GM12878 (cell line): ENCODE data around the gene STXBP2. TPM values are rescaled to one million over a fixed set of nuclear protein-coding genes. Genes with fewer than 3 reads are reported as not detected.

Source experiments
- CEBPB ChIP-seq, 2 experiments: fragments of 150-350 bp in 1 of 2; IDR thresholded peaks; 2 replicates each; pipeline ENCODE4 v1.6.1; 2012 to 2014; ENCODE audit warnings: low read depth in 2 of 2, low read length in 2 of 2, borderline replicate concordance in 1 of 2, inconsistent platforms in 1 of 2
- EED ChIP-seq: sonication (generic); IDR thresholded peaks from 2 replicates; pipeline ENCODE4 v1.6.1; 2016; ENCODE audit warnings: antibody characterized with exemption, low read depth
- FOS ChIP-seq: IDR thresholded peaks from 3 replicates; pipeline ENCODE4 v1.6.1; 2011; ENCODE audit warnings: borderline replicate concordance; ENCODE audit not compliant: insufficient read length; ENCODE audit errors: extremely low read depth
- JUNB ChIP-seq: IDR thresholded peaks from 2 replicates; pipeline ENCODE4 v1.6.1; 2016; ENCODE audit warnings: antibody characterized with exemption, mild to moderate bottlenecking
- NFIC ChIP-seq: IDR thresholded peaks from 2 replicates; pipeline ENCODE4 v1.6.1; 2012; ENCODE audit warnings: low read depth, mild to moderate bottlenecking, inconsistent platforms, low read length, moderate library complexity
- POU2F2 ChIP-seq: IDR thresholded peaks from 3 replicates; pipeline ENCODE4 v1.6.1; 2011; ENCODE audit warnings: low read depth, mild to moderate bottlenecking, low read length, borderline replicate concordance
- RUNX3 ChIP-seq: IDR thresholded peaks from 2 replicates; pipeline ENCODE4 v1.6.1; 2012; ENCODE audit warnings: low read length, inconsistent platforms
- SMAD1 ChIP-seq: fragments of 450-650 bp; IDR thresholded peaks from 2 replicates; pipeline ENCODE4 v1.6.1; 2018; ENCODE audit warnings: mild to moderate bottlenecking, low read depth; ENCODE audit not compliant: partially characterized antibody
- ZBED1 ChIP-seq: IDR thresholded peaks from 2 replicates; pipeline ENCODE4 v1.6.1; 2016; ENCODE audit warnings: borderline replicate concordance
- ZNF207 ChIP-seq: fragments of 450-650 bp; IDR thresholded peaks from 2 replicates; pipeline ENCODE4 v1.6.1; 2014; ENCODE audit warnings: antibody characterized with exemption, mild to moderate bottlenecking, borderline replicate concordance
- ZNF622 ChIP-seq: fragments of 450-650 bp; IDR thresholded peaks from 2 replicates; pipeline ENCODE4 v1.6.1; 2017; ENCODE audit warnings: mild to moderate bottlenecking, inconsistent platforms
- ZSCAN29 ChIP-seq: fragments of 450-650 bp; IDR thresholded peaks from 2 replicates; pipeline ENCODE4 v1.6.1; 2017; ENCODE audit warnings: mild to moderate bottlenecking, moderate library complexity
- polyA plus RNA-seq, 11 experiments: library from polyadenylated mRNA; depleted of rRNA in 4 of 11; unstranded in 6 of 11; stranded (reverse) in 5 of 11; fragments of >200 nt; fragmentation: Nextera tagmentation in 4 of 11; fragmentation: Illumina TruSeq in 1 of 11; extraction: Ambion mirVana in 4 of 11; extraction: Trizol in 1 of 11; gene quantifications; 1 replicate in 1 of 11; 2 replicates in 10 of 11; pipeline versions ENCODE4 v1.2.1 to v1.2.3, GENCODE V29; 2011 to 2016; ENCODE audit warnings: inconsistent platforms in 2 of 11, missing spikeins in 2 of 11, low read depth in 1 of 11
- total RNA-seq, 4 experiments: library from RNA; depleted of rRNA in 3 of 4; stranded (reverse); fragments of >200 nt in 3 of 4; fragmentation: Illumina TruSeq in 1 of 4; extraction: Trizol in 1 of 4; gene quantifications; 2 replicates each; pipeline versions ENCODE4 v1.2.1 to v1.2.3, GENCODE V29; 2013 to 2021
- TF ChIP-seq, protein P1 (sequence below): fragments of 450-650 bp; IDR thresholded peaks from 2 replicates; pipeline ENCODE4 v1.6.1; 2017; ENCODE audit warnings: mild to moderate bottlenecking, moderate library complexity
- TF ChIP-seq, protein P2 (sequence below): fragments of 450-650 bp; IDR thresholded peaks from 2 replicates; pipeline ENCODE4 v1.6.1; 2017; ENCODE audit warnings: low read depth, mild to moderate bottlenecking, moderate library complexity
- TF ChIP-seq, protein P3 (sequence below): fragments of 150-350 bp; IDR thresholded peaks from 2 replicates; pipeline ENCODE4 v1.6.1; 2016; ENCODE audit warnings: low read depth, low read length
- TF ChIP-seq, protein P4 (sequence below): fragments of 450-650 bp; IDR thresholded peaks from 2 replicates; pipeline ENCODE4 v1.6.1; 2016; ENCODE audit warnings: mild to moderate bottlenecking, moderate library complexity, borderline replicate concordance

The STXBP2 gene
- total and polyA plus RNA-seq, 10 of the 15 experiments (the other 5 are each of a cell fraction or from before 2014, with no cell fraction given): 2.6 to 111 (median 61.4) TPM

DNA sequence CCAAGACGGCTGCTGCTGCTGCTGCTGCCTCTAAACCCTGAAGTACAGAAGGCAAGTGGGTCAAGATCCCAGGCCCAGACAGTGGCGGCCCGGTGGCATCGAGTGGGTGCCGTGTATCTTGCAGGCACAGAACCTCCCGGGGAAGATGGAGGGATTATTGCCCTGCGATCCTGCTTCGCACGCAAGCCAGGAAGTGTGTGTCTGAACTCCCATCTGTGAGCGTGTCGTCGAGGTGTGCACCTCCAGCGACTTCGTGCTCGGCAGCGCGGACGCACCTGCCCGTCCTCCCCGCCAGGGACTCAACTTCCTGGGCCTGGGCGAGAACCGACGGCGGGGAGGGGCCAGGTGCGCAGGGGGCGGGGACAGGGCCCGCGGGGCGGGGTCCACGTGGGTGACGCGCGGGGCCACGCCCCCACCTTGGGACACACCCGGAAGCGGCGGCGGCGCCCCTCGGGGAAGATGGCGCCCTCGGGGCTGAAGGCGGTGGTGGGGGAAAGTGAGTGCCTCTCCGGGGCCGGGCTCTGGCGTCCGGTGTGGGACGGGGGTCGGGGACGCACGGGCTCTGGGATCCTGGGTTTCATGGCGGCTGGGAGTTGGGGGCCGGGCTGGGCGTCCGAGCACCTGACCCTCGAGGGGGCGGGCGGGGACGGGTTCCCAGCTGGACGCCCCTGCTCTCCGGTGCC is at the start of gene STXBP2 (continued):
- TF ChIP-seq ZSCAN29 (no peak), NFIC (no peak), CEBPB (IDR thresholded peaks at IDR 0.05; ENCODE audit: borderline replicate concordance in 1 of 2, low read depth in 2 of 2, low read length in 2 of 2) (no peak), ZNF207 (no peak), JUNB (no peak), RUNX3 (no peak), EED (no peak), FOS (no peak), ZNF622 (no peak), POU2F2 (peak; percentile 57; the same call in 1 of the 3 replicates), SMAD1 (no peak), ZBED1 (no peak)
- TF ChIP-seq, protein P1, sequence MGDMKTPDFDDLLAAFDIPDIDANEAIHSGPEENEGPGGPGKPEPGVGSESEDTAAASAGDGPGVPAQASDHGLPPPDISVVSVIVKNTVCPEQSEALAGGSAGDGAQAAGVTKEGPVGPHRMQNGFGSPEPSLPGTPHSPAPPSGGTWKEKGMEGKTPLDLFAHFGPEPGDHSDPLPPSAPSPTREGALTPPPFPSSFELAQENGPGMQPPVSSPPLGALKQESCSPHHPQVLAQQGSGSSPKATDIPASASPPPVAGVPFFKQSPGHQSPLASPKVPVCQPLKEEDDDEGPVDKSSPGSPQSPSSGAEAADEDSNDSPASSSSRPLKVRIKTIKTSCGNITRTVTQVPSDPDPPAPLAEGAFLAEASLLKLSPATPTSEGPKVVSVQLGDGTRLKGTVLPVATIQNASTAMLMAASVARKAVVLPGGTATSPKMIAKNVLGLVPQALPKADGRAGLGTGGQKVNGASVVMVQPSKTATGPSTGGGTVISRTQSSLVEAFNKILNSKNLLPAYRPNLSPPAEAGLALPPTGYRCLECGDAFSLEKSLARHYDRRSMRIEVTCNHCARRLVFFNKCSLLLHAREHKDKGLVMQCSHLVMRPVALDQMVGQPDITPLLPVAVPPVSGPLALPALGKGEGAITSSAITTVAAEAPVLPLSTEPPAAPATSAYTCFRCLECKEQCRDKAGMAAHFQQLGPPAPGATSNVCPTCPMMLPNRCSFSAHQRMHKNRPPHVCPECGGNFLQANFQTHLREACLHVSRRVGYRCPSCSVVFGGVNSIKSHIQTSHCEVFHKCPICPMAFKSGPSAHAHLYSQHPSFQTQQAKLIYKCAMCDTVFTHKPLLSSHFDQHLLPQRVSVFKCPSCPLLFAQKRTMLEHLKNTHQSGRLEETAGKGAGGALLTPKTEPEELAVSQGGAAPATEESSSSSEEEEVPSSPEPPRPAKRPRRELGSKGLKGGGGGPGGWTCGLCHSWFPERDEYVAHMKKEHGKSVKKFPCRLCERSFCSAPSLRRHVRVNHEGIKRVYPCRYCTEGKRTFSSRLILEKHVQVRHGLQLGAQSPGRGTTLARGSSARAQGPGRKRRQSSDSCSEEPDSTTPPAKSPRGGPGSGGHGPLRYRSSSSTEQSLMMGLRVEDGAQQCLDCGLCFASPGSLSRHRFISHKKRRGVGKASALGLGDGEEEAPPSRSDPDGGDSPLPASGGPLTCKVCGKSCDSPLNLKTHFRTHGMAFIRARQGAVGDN: peak; percentile 95
- TF ChIP-seq, protein P2, sequence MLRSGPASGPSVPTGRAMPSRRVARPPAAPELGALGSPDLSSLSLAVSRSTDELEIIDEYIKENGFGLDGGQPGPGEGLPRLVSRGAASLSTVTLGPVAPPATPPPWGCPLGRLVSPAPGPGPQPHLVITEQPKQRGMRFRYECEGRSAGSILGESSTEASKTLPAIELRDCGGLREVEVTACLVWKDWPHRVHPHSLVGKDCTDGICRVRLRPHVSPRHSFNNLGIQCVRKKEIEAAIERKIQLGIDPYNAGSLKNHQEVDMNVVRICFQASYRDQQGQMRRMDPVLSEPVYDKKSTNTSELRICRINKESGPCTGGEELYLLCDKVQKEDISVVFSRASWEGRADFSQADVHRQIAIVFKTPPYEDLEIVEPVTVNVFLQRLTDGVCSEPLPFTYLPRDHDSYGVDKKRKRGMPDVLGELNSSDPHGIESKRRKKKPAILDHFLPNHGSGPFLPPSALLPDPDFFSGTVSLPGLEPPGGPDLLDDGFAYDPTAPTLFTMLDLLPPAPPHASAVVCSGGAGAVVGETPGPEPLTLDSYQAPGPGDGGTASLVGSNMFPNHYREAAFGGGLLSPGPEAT: no peak
- TF ChIP-seq, protein P3, sequence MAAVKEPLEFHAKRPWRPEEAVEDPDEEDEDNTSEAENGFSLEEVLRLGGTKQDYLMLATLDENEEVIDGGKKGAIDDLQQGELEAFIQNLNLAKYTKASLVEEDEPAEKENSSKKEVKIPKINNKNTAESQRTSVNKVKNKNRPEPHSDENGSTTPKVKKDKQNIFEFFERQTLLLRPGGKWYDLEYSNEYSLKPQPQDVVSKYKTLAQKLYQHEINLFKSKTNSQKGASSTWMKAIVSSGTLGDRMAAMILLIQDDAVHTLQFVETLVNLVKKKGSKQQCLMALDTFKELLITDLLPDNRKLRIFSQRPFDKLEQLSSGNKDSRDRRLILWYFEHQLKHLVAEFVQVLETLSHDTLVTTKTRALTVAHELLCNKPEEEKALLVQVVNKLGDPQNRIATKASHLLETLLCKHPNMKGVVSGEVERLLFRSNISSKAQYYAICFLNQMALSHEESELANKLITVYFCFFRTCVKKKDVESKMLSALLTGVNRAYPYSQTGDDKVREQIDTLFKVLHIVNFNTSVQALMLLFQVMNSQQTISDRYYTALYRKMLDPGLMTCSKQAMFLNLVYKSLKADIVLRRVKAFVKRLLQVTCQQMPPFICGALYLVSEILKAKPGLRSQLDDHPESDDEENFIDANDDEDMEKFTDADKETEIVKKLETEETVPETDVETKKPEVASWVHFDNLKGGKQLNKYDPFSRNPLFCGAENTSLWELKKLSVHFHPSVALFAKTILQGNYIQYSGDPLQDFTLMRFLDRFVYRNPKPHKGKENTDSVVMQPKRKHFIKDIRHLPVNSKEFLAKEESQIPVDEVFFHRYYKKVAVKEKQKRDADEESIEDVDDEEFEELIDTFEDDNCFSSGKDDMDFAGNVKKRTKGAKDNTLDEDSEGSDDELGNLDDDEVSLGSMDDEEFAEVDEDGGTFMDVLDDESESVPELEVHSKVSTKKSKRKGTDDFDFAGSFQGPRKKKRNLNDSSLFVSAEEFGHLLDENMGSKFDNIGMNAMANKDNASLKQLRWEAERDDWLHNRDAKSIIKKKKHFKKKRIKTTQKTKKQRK: no peak
- TF ChIP-seq, protein P4, sequence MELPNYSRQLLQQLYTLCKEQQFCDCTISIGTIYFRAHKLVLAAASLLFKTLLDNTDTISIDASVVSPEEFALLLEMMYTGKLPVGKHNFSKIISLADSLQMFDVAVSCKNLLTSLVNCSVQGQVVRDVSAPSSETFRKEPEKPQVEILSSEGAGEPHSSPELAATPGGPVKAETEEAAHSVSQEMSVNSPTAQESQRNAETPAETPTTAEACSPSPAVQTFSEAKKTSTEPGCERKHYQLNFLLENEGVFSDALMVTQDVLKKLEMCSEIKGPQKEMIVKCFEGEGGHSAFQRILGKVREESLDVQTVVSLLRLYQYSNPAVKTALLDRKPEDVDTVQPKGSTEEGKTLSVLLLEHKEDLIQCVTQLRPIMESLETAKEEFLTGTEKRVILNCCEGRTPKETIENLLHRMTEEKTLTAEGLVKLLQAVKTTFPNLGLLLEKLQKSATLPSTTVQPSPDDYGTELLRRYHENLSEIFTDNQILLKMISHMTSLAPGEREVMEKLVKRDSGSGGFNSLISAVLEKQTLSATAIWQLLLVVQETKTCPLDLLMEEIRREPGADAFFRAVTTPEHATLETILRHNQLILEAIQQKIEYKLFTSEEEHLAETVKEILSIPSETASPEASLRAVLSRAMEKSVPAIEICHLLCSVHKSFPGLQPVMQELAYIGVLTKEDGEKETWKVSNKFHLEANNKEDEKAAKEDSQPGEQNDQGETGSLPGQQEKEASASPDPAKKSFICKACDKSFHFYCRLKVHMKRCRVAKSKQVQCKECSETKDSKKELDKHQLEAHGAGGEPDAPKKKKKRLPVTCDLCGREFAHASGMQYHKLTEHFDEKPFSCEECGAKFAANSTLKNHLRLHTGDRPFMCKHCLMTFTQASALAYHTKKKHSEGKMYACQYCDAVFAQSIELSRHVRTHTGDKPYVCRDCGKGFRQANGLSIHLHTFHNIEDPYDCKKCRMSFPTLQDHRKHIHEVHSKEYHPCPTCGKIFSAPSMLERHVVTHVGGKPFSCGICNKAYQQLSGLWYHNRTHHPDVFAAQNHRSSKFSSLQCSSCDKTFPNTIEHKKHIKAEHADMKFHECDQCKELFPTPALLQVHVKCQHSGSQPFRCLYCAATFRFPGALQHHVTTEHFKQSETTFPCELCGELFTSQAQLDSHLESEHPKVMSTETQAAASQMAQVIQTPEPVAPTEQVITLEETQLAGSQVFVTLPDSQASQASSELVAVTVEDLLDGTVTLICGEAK: 0 out of 2 replicates have a peak, but pooled peaks have one; percentile 35
